GM10266 (cell line): ENCODE measurements around the gene NBAS.
A peak's percentile ranks its signal among the peaks of the same experiment; 100 is the strongest.

Experiments
- DNase-seq: peaks from one replicate; pipeline ENCODE4 v3.0.0; 2012; ENCODE audit errors: extremely low spot score
- CTCF ChIP-seq: IDR thresholded peaks from 2 replicates; pipeline ENCODE4 v1.5.1; 2012; ENCODE audit warnings: mild to moderate bottlenecking, low read depth; ENCODE audit not compliant: control insufficient read depth, insufficient read depth; ENCODE audit errors: missing control alignments

Gene NBAS

GRCh38 chr2:15579641-15580040 is 18.5 kb upstream of the NBAS start:
- no peak for TF ChIP-seq CTCF
- DNase-seq: no peak

GRCh38 chr2:15577071-15577735 is 16.1 kb upstream of the NBAS start:
- DNase-seq: peak; percentile 59
- TF ChIP-seq CTCF: peak; percentile 88

- no peak for DNase-seq
- no peak for TF ChIP-seq CTCF
Measured at GRCh38 chr2:15571729-15572128, 10.6 kb upstream of the NBAS start.

- no peak for TF ChIP-seq CTCF
- DNase-seq: no peak
Measured at GRCh38 chr2:15570104-15570503, 9.0 kb upstream of the NBAS start.

GRCh38 chr2:15568874-15569273 is 7.7 kb upstream of the NBAS start:
- no peak for TF ChIP-seq CTCF
- no peak for DNase-seq

- TF ChIP-seq CTCF: no peak
Measured at GRCh38 chr2:15566912-15567311, 5.8 kb upstream of the NBAS start.

GRCh38 chr2:15565994-15566671 is 5.0 kb upstream of the NBAS start:
- no peak for TF ChIP-seq CTCF

More at GRCh38 chr2:15566912-15567311, 5.8 kb upstream of the NBAS start:
- no peak for DNase-seq

More at GRCh38 chr2:15565994-15566671, 5.0 kb upstream of the NBAS start:
- no peak for DNase-seq
